ENCODE measurements around the gene PATJ. TPM values are rescaled to one million over a fixed set of nuclear protein-coding genes. Genes with fewer than 3 reads are reported as not detected.

PATJ gene
- total RNA-seq, 2 donors from 2014 or later, result 74.3 to 81.7 TPM

- 88 to 96% methylated on average over 2 of the region's 2 CpGs for WGBS, 2 experiments (ENCODE audit: insufficient coverage in 1 of 2, insufficient read length in 1 of 2)
- H3K36me3 Mint-ChIP-seq (ENCODE audit: low read depth), result peaks cover 33% of the 10 kb centered on the region
- H3K4me1 Mint-ChIP-seq, result peaks cover 22% of the 10 kb centered on the region
- Histone ChIP-seq H3K9me3 (ENCODE audit: control insufficient read depth, low read length) (no peaks in the 10 kb centered on the region), H3K27me3 (ENCODE audit: control insufficient read depth, insufficient read depth, low read length, poor library complexity, severe bottlenecking) (no peaks in the 10 kb centered on the region), H3K36me3 (ENCODE audit: control insufficient read depth, insufficient read depth, low read length) (peaks cover 10% of the 10 kb centered on the region), H3K4me3 (ENCODE audit: low read length) (peak overlapping the region; percentile 64), H3K4me1 (ENCODE audit: control insufficient read depth, insufficient read depth, low read length) (peaks cover 14% of the 10 kb centered on the region), H3K9ac (ENCODE audit: extremely low read depth, low read length, poor library complexity, severe bottlenecking) (peak overlapping the region; percentile 31), H3K27ac (ENCODE audit: low read depth, low read length) (no peak overlapping the region)
- no peak for DNase-seq
- H3K27me3 Mint-ChIP-seq (ENCODE audit: insufficient read depth), result no peaks in the 10 kb centered on the region
- H3K27ac Mint-ChIP-seq, result peak overlapping the region; percentile 91
- no peaks in the 10 kb centered on the region for H3K9me3 Mint-ChIP-seq
- TF ChIP-seq CTCF (conservative IDR thresholded peaks at IDR 0.05), result no peak
- no peak overlapping the region for H3K4me3 Mint-ChIP-seq
These were observed 347.3 kb downstream of the PATJ start for GRCh38 chr1:62089570-62089969.

GRCh38 chr1:62090016-62090415 is 347.7 kb downstream of the PATJ start:
- peaks cover 28% of the 10 kb centered on the region for H3K36me3 Mint-ChIP-seq (ENCODE audit: low read depth)
- Histone ChIP-seq H3K27me3 (ENCODE audit: control insufficient read depth, insufficient read depth, low read length, poor library complexity, severe bottlenecking) (no peaks in the 10 kb centered on the region), H3K27ac (ENCODE audit: low read depth, low read length) (no peak overlapping the region), H3K9ac (ENCODE audit: extremely low read depth, low read length, poor library complexity, severe bottlenecking) (peak overlapping the region; percentile 31), H3K9me3 (ENCODE audit: control insufficient read depth, low read length) (no peaks in the 10 kb centered on the region), H3K4me1 (ENCODE audit: control insufficient read depth, insufficient read depth, low read length) (peaks cover 14% of the 10 kb centered on the region), H3K4me3 (ENCODE audit: low read length) (peak overlapping the region; percentile 64), H3K36me3 (ENCODE audit: control insufficient read depth, insufficient read depth, low read length) (peaks cover 7% of the 10 kb centered on the region)
- DNase-seq, result peak; percentile 71
- no peak overlapping the region for H3K4me3 Mint-ChIP-seq
- H3K4me1 Mint-ChIP-seq, result peaks cover 22% of the 10 kb centered on the region
- 39 to 60% methylated on average over 4 to 5 of the region's 5 CpGs for WGBS, 2 experiments (ENCODE audit: insufficient coverage in 1 of 2, insufficient read length in 1 of 2)
- H3K27ac Mint-ChIP-seq, result peak overlapping the region; percentile 91
- no peaks in the 10 kb centered on the region for H3K27me3 Mint-ChIP-seq (ENCODE audit: insufficient read depth)
- H3K9me3 Mint-ChIP-seq, result no peaks in the 10 kb centered on the region
- no peak for TF ChIP-seq CTCF (conservative IDR thresholded peaks at IDR 0.05)

- no peaks in the 10 kb centered on the region for H3K36me3 ChIP-seq (ENCODE audit: control insufficient read depth, insufficient read depth, low read length)
- 100% methylated on average over 1 to 2 of the region's 4 CpGs for WGBS, 2 experiments (ENCODE audit: insufficient coverage in 1 of 2, insufficient read length in 1 of 2)
- Mint-ChIP-seq H3K4me1 (peaks cover 27% of the 10 kb centered on the region), H3K4me3 (no peak overlapping the region), H3K27me3 (ENCODE audit: insufficient read depth) (no peaks in the 10 kb centered on the region), H3K9me3 (no peaks in the 10 kb centered on the region), H3K36me3 (ENCODE audit: low read depth) (peaks cover 20% of the 10 kb centered on the region), H3K27ac (no peak overlapping the region)
- H3K27me3 ChIP-seq (ENCODE audit: control insufficient read depth, insufficient read depth, low read length, poor library complexity, severe bottlenecking), result no peaks in the 10 kb centered on the region
- H3K9me3 ChIP-seq (ENCODE audit: control insufficient read depth, low read length), result peaks cover 7% of the 10 kb centered on the region
- DNase-seq, result no peak
- peaks cover 14% of the 10 kb centered on the region for H3K4me1 ChIP-seq (ENCODE audit: control insufficient read depth, insufficient read depth, low read length)
- TF ChIP-seq CTCF (conservative IDR thresholded peaks at IDR 0.05), result no peak
- H3K9ac ChIP-seq (ENCODE audit: extremely low read depth, low read length, poor library complexity, severe bottlenecking), result no peak overlapping the region
- no peak overlapping the region for H3K4me3 ChIP-seq (ENCODE audit: low read length)
- H3K27ac ChIP-seq (ENCODE audit: low read depth, low read length), result no peak overlapping the region
These were observed 349.8 kb downstream of the PATJ start for GRCh38 chr1:62092110-62092509.

Data from endodermal cell (in vitro differentiated cells).